H9 (cell line): ENCODE measurements around the gene ABCC4. TPM values are rescaled to one million over a fixed set of nuclear protein-coding genes. Genes with fewer than 3 reads are reported as not detected.
A peak's percentile ranks its signal among the peaks of the same experiment; 100 is the strongest.

Source experiments
- DNase-seq: peaks from one replicate; pipeline ENCODE4 v3.0.0-alpha.2; 2017
- H2AFZ ChIP-seq: one replicate; pipeline ENCODE4 v1.6.1; 2013; ENCODE audit warnings: mild to moderate bottlenecking, low read length, control low read depth, moderate library complexity
- H2AK5ac ChIP-seq: 2 replicates; pipeline ENCODE4 v1.6.1; 2013; ENCODE audit warnings: low read length, control low read depth, mixed read lengths; ENCODE audit not compliant: insufficient read length
- H2BK120ac ChIP-seq: one replicate; pipeline ENCODE4 v1.6.1; 2013; ENCODE audit warnings: low read depth, mild to moderate bottlenecking, low read length, control low read depth, inconsistent platforms; ENCODE audit not compliant: poor library complexity, severe bottlenecking
- H2BK12ac ChIP-seq: 2 replicates; pipeline ENCODE4 v1.6.1; 2013; ENCODE audit warnings: low read length, control low read depth, mixed read lengths, low read depth; ENCODE audit not compliant: insufficient read length
- H2BK15ac ChIP-seq: 2 replicates; pipeline ENCODE4 v1.6.1; 2013; ENCODE audit warnings: low read depth, low read length, control low read depth
- H2BK20ac ChIP-seq: one replicate; pipeline ENCODE4 v1.6.1; 2013; ENCODE audit warnings: low read depth, mild to moderate bottlenecking, low read length, control low read depth, inconsistent platforms; ENCODE audit not compliant: poor library complexity, severe bottlenecking
- H2BK5ac ChIP-seq: 2 replicates; pipeline ENCODE4 v1.6.1; 2013; ENCODE audit warnings: low read length, control low read depth, mixed read lengths; ENCODE audit not compliant: insufficient read length
- H3K14ac ChIP-seq: 2 replicates; pipeline ENCODE4 v1.6.1; 2013; ENCODE audit warnings: low read length, control low read depth; ENCODE audit not compliant: insufficient read depth
- H3K18ac ChIP-seq: 2 replicates; pipeline ENCODE4 v1.6.1; 2013; ENCODE audit warnings: low read depth, mild to moderate bottlenecking, mixed read lengths, low read length, control low read depth; ENCODE audit not compliant: insufficient read length
- H3K23ac ChIP-seq: 2 replicates; pipeline ENCODE4 v1.6.1; 2013; ENCODE audit warnings: low read length, control low read depth, mixed read lengths, low read depth; ENCODE audit not compliant: insufficient read length
- H3K23me2 ChIP-seq: 2 replicates; pipeline ENCODE4 v1.6.1; 2013; ENCODE audit warnings: low read depth, mild to moderate bottlenecking, mixed read lengths, low read length, control low read depth; ENCODE audit not compliant: insufficient read length, poor library complexity, severe bottlenecking
- H3K27ac ChIP-seq: 2 replicates; pipeline ENCODE4 v1.5.1; 2013; ENCODE audit warnings: low read length, control low read depth, mixed read lengths, low read depth; ENCODE audit not compliant: insufficient read length
- H3K27me3 ChIP-seq: 2 replicates; pipeline ENCODE4 v1.6.1; 2013; ENCODE audit warnings: low read length, control low read depth, inconsistent platforms; ENCODE audit not compliant: insufficient read depth
- H3K4ac ChIP-seq: 2 replicates; pipeline ENCODE4 v1.6.1; 2013; ENCODE audit warnings: low read depth, mild to moderate bottlenecking, control low read depth, inconsistent platforms, low read length, moderate library complexity
- H3K4me1 ChIP-seq: 2 replicates; pipeline ENCODE4 v1.6.1; 2013; ENCODE audit warnings: low read length, control low read depth, inconsistent platforms; ENCODE audit not compliant: insufficient read depth
- H3K4me2 ChIP-seq: 2 replicates; pipeline ENCODE4 v1.6.1; 2013; ENCODE audit warnings: low read length, control low read depth, mixed read lengths; ENCODE audit not compliant: insufficient read length, insufficient read depth
- H3K56ac ChIP-seq: 2 replicates; pipeline ENCODE4 v1.6.1; 2013; ENCODE audit warnings: low read depth, mild to moderate bottlenecking, mixed read lengths, low read length, control low read depth; ENCODE audit not compliant: insufficient read length
- H3K79me1 ChIP-seq: 2 replicates; pipeline ENCODE4 v1.6.1; 2013; ENCODE audit warnings: low read depth, mild to moderate bottlenecking, moderate library complexity, low read length, control low read depth, inconsistent platforms; ENCODE audit not compliant: insufficient read depth, poor library complexity, severe bottlenecking
- H3K79me2 ChIP-seq: 2 replicates; pipeline ENCODE4 v1.6.1; 2013; ENCODE audit warnings: low read length, control low read depth, inconsistent platforms; ENCODE audit not compliant: insufficient read depth
- H3K9ac ChIP-seq: 2 replicates; pipeline ENCODE4 v1.6.1; 2013; ENCODE audit warnings: low read length, control low read depth, mixed read lengths; ENCODE audit not compliant: insufficient read length; ENCODE audit errors: extremely low read depth
- H3K9me3 ChIP-seq: one replicate; pipeline ENCODE4 v1.6.1; 2013; ENCODE audit warnings: low read depth, low read length, inconsistent platforms; ENCODE audit not compliant: control insufficient read depth
- H3T11ph ChIP-seq: one replicate; pipeline ENCODE4 v1.6.1; 2013; ENCODE audit warnings: mild to moderate bottlenecking, low read length, control low read depth, inconsistent platforms
- H4K20me1 ChIP-seq: one replicate; pipeline ENCODE4 v1.6.1; 2013; ENCODE audit not compliant: control insufficient read depth, insufficient read length, insufficient read depth
- H4K5ac ChIP-seq: 2 replicates; pipeline ENCODE4 v1.6.1; 2013; ENCODE audit warnings: low read depth, mild to moderate bottlenecking, mixed read lengths, low read length, control low read depth; ENCODE audit not compliant: insufficient read length
- H4K8ac ChIP-seq: replicated peaks from 2 replicates; pipeline ENCODE4 v1.6.1; 2013; ENCODE audit warnings: low read length, control low read depth, mixed read lengths, low read depth; ENCODE audit not compliant: insufficient read length
- H4K91ac ChIP-seq: 2 replicates; pipeline ENCODE4 v1.6.1; 2013; ENCODE audit warnings: low read depth, mild to moderate bottlenecking, moderate library complexity, mixed read lengths, low read length, control low read depth; ENCODE audit not compliant: insufficient read length
- H3K27ac Mint-ChIP-seq, 3 experiments: 2 replicates in 2 of 3; 3 replicates in 1 of 3; pipeline ENCODE4 v1.8.0; 2020 to 2021; ENCODE audit warnings: mixed read lengths in 3 of 3, mild to moderate bottlenecking in 1 of 3, moderate library complexity in 1 of 3
- H3K27me3 Mint-ChIP-seq: 2 replicates; pipeline ENCODE4 v1.8.0; 2021; ENCODE audit warnings: low read depth, mild to moderate bottlenecking, moderate library complexity, mixed read lengths
- H3K36me3 Mint-ChIP-seq, 3 experiments: 2 replicates in 2 of 3; 3 replicates in 1 of 3; pipeline ENCODE4 v1.8.0; 2020 to 2021; ENCODE audit warnings: low read depth in 3 of 3, mixed read lengths in 3 of 3; ENCODE audit not compliant: insufficient read depth in 1 of 3
- H3K4me1 Mint-ChIP-seq, 2 experiments: 2 replicates each; pipeline ENCODE4 v1.8.0; 2020; ENCODE audit warnings: mixed read lengths in 2 of 2
- H3K4me3 Mint-ChIP-seq, 2 experiments: 2 replicates in 1 of 2; 3 replicates in 1 of 2; pipeline ENCODE4 v1.8.0; 2020 to 2021; ENCODE audit warnings: mild to moderate bottlenecking in 2 of 2, mixed read lengths in 2 of 2, moderate library complexity in 1 of 2
- H3K9me3 Mint-ChIP-seq, 2 experiments: 2 replicates in 1 of 2; 3 replicates in 1 of 2; pipeline ENCODE4 v1.8.0; 2020; ENCODE audit warnings: mild to moderate bottlenecking in 2 of 2, mixed read lengths in 2 of 2, moderate library complexity in 1 of 2
- WGBS: extraction: QIAGEN DNeasy Blood & Tissue Kit; methylation state at CpG from one replicate; pipeline ENCODE4 v1.1.7; 2013; ENCODE audit warnings: missing lambda C conversion rate, low lambda C conversion rate, mixed read lengths; ENCODE audit not compliant: insufficient read length; ENCODE audit errors: extremely low coverage; 5-methylcytosine and 5-hydroxymethylcytosine counted together
- total RNA-seq: library from RNA; stranded (reverse); gene quantifications from 2 replicates; pipeline ENCODE4 v1.2.1, GENCODE V29; 2021
- TF ChIP-seq, protein P1 (sequence below): fragments of 200-600 bp; sonication (generic); conservative IDR thresholded peaks from 3 replicates; pipeline ENCODE4 v1.8.0; 2021; ENCODE audit warnings: antibody characterized with exemption, mild to moderate bottlenecking

The ABCC4 gene
- total RNA-seq, 1 experiment from 2014 or later = 5.9 TPM

DNA sequence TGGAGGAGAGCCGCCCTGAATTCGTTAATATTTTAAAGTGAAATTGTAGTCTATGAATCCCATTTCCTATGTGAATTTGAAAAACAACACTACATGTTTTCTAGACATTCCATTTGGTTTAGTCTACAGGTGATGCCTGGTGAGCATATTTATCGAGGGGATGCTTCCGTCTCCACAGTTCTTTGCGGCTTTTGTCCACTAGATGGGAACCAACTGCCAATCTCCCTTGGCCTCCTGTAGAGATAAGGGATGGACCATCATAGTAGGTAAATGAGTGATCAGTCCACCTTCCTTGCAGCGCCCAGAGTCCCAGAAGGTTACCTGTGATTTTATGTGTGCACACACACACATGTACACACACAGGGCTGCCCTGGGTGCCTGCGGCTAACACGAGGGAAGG is 299.1 kb downstream of the ABCC4 start:
- 0 out of 5 replicates have a peak overlapping the region, but pooled peaks of 1 of the 2 experiments have one; percentile 2 for H3K4me3 Mint-ChIP-seq
- no peaks in the 10 kb centered on the region for H3K36me3 Mint-ChIP-seq

More for the DNA sequence above, 299.1 kb downstream of the ABCC4 start:
- no peak overlapping the region for H2BK20ac ChIP-seq
- H2AK5ac ChIP-seq = no peak overlapping the region
- no CpG with 5 or more reads among the region's 8 CpGs for WGBS
- no peaks in the 10 kb centered on the region for H4K20me1 ChIP-seq
- no peak overlapping the region for H2BK5ac ChIP-seq
- TF ChIP-seq, protein P1, sequence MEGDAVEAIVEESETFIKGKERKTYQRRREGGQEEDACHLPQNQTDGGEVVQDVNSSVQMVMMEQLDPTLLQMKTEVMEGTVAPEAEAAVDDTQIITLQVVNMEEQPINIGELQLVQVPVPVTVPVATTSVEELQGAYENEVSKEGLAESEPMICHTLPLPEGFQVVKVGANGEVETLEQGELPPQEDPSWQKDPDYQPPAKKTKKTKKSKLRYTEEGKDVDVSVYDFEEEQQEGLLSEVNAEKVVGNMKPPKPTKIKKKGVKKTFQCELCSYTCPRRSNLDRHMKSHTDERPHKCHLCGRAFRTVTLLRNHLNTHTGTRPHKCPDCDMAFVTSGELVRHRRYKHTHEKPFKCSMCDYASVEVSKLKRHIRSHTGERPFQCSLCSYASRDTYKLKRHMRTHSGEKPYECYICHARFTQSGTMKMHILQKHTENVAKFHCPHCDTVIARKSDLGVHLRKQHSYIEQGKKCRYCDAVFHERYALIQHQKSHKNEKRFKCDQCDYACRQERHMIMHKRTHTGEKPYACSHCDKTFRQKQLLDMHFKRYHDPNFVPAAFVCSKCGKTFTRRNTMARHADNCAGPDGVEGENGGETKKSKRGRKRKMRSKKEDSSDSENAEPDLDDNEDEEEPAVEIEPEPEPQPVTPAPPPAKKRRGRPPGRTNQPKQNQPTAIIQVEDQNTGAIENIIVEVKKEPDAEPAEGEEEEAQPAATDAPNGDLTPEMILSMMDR = no peak; the same call in 2 of the 3 replicates
- no peak overlapping the region for H4K8ac ChIP-seq
- no peak for DNase-seq
- H3K9me3 ChIP-seq = no peaks in the 10 kb centered on the region
- Mint-ChIP-seq H3K27ac (no peak overlapping the region), H3K4me1 (peaks cover 38 to 40% of the 10 kb centered on the region in 2 experiments), H3K9me3 (no peaks in the 10 kb centered on the region; a peak in 1 of 5 replicates), H3K27me3 (no peaks in the 10 kb centered on the region; the same call in 1 of the 2 replicates)
- H4K5ac ChIP-seq = no peak overlapping the region
- no peaks in the 10 kb centered on the region for H3K27me3 ChIP-seq
- H3K56ac ChIP-seq = no peak overlapping the region
- H3K14ac ChIP-seq = no peak overlapping the region
- no peak overlapping the region for H3K9ac ChIP-seq
- no peak overlapping the region for H4K91ac ChIP-seq
- no peak overlapping the region for H3K18ac ChIP-seq
- H3K79me2 ChIP-seq = no peaks in the 10 kb centered on the region
- H3K23me2 ChIP-seq = no peaks in the 10 kb centered on the region
- H3K27ac ChIP-seq = no peak overlapping the region
- no peak overlapping the region for H3K4me2 ChIP-seq
- H2AFZ ChIP-seq = no peak overlapping the region
- H3T11ph ChIP-seq = no peak overlapping the region
- peaks cover 7% of the 10 kb centered on the region; the same call in 1 of the 2 replicates for H3K4me1 ChIP-seq
- no peaks in the 10 kb centered on the region for H3K79me1 ChIP-seq
- no peak overlapping the region for H3K4ac ChIP-seq
- no peak overlapping the region for H2BK15ac ChIP-seq
- no peak overlapping the region for H2BK120ac ChIP-seq
- no peak overlapping the region for H2BK12ac ChIP-seq
- no peak overlapping the region for H3K23ac ChIP-seq
